Activated CD4-positive, alpha-beta T cell treated with anti-CD3 and anti-CD28 coated beads for 24 hours (primary cell): ENCODE measurements around the gene CST5.
"Not testable (repeated sequence)": the region's sequence is repeated elsewhere in the genome, so short reads cannot be mapped to it uniquely, and the experiment has no call there.

Experiments
- DNase-seq, 2 donors: peaks; one replicate each; pipeline ENCODE4 v3.0.0-alpha.2; 2020; ENCODE audit warnings: low read depth in 2 of 2

Gene CST5

DNA sequence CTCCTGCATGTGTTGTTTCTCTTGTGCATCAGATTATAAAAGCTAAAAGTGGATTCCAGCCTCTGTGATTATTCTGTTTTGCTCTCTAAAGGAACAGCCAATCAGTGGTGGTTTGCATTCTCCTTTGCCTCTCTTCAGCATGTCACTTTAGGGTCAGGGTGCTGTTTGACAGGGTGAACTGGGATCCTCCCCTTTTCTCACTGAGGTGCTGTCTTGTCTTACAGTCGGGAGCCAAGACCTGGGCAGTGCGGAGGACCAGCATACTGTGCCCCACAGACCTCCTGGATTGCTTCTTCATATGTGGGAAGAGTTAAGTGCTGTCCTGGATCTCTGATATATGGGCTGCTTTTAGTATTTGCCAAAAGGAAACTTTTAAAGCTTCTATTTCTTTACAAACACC lies 37.9 kb downstream of the CST5 start:
- no peak for DNase-seq

DNA sequence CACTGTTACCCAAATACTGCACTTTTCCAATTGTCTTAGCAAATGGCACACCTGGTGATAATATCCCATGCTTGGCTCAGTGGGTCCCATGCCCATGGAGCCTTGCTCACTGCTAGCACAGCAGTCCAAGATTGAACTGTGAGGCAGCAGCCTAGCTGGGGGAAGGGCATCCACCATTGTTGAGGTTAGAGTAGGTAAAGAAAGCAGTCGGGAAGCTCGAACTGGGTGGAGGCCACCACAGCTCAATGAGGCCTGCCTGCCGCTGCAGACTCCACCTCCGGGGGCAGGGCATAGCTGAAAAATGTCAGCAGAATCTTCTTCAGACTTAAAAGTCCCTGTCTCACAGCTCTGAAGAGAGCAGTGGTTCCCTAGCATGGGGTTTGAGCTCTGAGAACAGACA lies 43.8 kb downstream of the CST5 start:
- no peak for DNase-seq

DNA sequence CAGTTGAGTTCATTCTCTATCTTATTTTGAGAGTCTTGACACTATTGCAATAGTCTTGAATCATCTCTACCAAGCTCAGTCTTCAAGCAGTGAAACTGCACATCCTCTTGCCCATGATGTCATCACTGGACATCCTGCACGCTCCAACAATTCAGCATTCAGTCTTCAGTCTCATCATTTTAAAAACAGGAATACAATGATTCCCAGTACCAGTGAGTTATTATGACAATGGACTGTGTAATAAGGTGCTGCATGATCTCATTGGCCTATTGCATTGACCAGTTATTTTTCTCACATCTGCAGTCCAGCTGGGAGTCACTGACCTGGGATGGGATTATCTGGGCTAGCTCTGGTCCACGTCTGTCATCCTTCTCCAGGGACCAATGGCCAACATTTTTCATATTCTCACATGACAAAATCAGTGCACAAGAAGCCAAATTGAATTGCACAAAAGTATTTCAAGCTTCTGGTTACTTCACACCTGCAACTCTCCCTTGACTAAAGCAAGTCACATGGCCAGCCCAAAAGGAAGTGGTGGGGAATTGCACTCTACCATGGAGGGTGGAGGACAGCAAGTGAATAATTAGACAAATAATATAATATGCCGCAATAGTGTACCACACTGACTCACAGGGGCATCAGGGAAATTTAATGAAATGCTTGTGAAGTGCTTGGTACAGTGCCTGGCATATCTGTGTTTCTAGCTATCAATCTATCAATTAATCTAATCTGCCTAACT lies 46.6 kb downstream of the CST5 start:
- DNase-seq, result no peak

DNA sequence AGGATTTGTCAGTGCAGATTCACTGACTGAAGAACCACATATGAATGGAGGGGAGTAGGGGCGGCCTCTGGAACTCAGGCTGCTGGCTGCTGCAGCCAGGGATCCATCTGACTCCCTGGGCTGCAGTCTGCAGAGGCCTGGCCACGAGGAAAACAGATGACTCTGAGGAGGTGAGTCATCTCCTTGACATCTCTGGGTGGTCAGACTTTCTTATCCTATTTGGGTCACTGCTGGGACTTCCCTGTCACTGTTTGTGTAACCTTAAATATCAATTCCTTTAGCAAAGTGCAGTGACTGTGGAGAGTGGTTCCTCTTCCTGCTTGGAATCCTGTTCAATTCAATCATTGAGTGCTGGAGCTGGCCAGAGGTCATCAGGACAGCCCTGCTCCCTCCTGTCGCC lies 47.6 kb downstream of the CST5 start:
- DNase-seq, result not testable (repeated sequence)

DNA sequence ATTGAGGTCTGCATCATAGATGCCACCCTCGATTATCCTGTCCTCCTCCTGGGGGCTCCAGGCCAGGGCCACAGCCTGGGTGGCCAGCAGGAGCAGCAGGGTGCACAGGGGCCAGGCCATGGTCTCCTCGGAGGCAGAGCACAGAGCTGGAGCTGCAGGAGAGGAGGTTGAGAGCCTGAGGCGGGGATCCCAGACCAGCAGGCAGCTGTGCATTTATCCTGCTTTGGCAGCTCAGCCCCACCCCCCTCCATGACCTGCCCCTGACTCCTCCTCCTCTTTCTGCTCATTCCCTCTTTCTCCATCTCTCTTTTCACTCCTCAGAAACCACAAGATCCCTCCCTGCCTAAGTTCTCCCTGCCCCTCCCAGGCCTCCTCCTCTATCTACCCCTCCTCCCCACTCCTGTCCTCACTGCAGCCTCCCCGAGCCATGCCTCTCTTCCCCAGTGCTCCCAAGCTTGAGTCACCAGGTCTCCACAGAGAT lies 53.0 kb downstream of the CST5 start, which contains the start of gene CST2:
CST2 (minus strand) TSS at position 189 of the 481 bp plus-strand sequence; CDS start at position 120, 69 bp downstream.
- no peak for DNase-seq
